Spleen (tissue), 7 donors: ENCODE results near the gene FOXQ1.

ENCODE experiments used
- POLR2A ChIP-seq, 3 donors: fragments of 450-650 bp; IDR thresholded peaks; one replicate each; pipeline ENCODE4 v1.5.1; 2017; ENCODE audit warnings: antibody characterized with exemption in 3 of 3, mild to moderate bottlenecking in 1 of 3
- POLR2AphosphoS5 ChIP-seq, 3 donors: sonication (generic); formaldehyde crosslinking; IDR thresholded peaks; one replicate each; pipeline ENCODE4 v1.5.1; 2017; ENCODE audit warnings: antibody characterized with exemption in 3 of 3
- TF ChIP-seq, protein P1 (sequence below), 11 experiments: fragments of 200-600 bp in 7 of 11; fragments of 450-650 bp in 4 of 11; sonication (generic) in 4 of 11; IDR thresholded peaks in 8 of 11; conservative IDR thresholded peaks in 3 of 11; 1 replicate in 7 of 11; 2 replicates in 4 of 11; pipeline versions ENCODE4 v1.4.0 to v1.8.0; 2016 to 2021; ENCODE audit warnings: antibody characterized with exemption in 11 of 11, inconsistent platforms in 4 of 11, mild to moderate bottlenecking in 1 of 11
- donor health status: DM: no; HTN: no; CAD: no; lungs with moderate emphysema.
- donor health status: DM: no; HTN: no; CAD: no.
- donor health status: DM: no; HTN: no; CAD: no.

DNA sequence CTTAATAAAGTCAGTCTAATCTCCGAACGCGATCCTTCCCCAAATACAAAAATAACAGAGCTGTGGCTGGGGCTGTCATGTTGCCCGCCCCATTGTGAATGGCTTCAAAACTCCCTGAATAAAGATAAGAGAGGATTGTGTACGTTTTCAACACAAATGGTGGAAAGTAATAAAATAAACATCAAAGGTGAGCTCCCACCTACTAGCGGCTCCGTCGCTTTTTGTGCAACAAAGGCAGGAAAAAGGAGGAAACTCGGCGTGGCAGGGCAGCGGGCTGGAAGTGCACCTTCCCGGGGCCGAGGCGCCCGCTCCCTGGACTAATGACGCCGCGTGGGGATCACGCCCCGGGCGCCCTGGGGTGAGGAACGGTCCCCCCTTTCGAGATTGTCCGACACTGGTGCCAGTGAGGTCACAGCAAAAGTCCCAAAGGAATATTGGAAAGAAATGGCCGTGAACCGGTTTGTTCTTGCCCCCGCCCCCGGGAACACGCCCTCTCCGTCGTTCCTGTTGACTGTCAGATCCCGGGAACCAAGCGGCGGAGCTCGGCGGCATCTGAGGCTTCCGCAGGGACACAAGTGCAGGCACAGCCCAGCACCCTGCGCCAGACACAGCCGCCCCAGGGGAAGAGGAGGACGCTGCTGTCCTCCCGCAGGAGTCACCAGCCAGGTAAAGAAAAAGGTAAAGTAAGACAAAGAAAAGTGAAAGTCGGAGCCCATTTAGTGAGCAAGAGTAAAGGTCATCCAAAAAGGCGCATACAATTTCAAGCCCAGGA lies 1.1 kb upstream of the FOXQ1 start:
- TF ChIP-seq, protein P1, sequence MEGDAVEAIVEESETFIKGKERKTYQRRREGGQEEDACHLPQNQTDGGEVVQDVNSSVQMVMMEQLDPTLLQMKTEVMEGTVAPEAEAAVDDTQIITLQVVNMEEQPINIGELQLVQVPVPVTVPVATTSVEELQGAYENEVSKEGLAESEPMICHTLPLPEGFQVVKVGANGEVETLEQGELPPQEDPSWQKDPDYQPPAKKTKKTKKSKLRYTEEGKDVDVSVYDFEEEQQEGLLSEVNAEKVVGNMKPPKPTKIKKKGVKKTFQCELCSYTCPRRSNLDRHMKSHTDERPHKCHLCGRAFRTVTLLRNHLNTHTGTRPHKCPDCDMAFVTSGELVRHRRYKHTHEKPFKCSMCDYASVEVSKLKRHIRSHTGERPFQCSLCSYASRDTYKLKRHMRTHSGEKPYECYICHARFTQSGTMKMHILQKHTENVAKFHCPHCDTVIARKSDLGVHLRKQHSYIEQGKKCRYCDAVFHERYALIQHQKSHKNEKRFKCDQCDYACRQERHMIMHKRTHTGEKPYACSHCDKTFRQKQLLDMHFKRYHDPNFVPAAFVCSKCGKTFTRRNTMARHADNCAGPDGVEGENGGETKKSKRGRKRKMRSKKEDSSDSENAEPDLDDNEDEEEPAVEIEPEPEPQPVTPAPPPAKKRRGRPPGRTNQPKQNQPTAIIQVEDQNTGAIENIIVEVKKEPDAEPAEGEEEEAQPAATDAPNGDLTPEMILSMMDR (IDR thresholded peaks at IDR 0.05 in 8 of 11, conservative IDR thresholded peaks at IDR 0.05 in 3 of 11): no peak
- TF ChIP-seq POLR2A (IDR thresholded peaks at IDR 0.05) (no peak), POLR2AphosphoS5 (IDR thresholded peaks at IDR 0.05) (no peak)
